ENCODE results near the gene RLBP1. TPM values are rescaled to one million over a fixed set of nuclear protein-coding genes. Genes with fewer than 3 reads are reported as not detected.

The RLBP1 gene
- total and polyA plus RNA-seq, 4 experiments from 2014 or later: not detected

DNA sequence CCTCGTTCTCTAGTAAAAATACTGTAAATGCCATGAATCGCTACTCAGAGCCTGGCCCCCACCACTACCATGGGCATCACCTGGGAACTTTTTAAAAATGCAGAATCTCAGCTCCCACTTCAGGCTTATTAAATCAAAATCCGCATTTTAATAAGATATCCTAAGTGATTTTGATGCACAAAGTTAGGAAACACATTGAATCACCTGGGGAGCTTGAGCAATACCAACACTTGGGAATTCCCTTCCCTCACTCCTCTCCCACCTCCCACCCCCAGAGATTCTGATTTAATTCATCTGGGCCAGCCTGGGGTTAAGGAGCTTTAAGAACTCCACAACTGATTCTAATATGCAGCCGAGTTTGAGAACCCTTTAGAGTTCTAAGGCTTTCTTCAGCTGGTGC is 26.8 kb downstream of the RLBP1 start:
- Histone ChIP-seq H3K36me3 (ENCODE audit: insufficient read depth, low read length) (peaks cover 68% of the 10 kb centered on the region), H3K27ac (ENCODE audit: low read depth, low read length) (no peak overlapping the region), H3K27me3 (ENCODE audit: insufficient read depth, low read length) (no peaks in the 10 kb centered on the region), H3K4me3 (ENCODE audit: low read length in 2 of 2) (no peak overlapping the region), H3K9me3 (ENCODE audit: control insufficient read depth in 1 of 2, low read length in 2 of 2) (no peaks in the 10 kb centered on the region), H3K4me1 (ENCODE audit: insufficient read depth, low read length) (no peaks in the 10 kb centered on the region)
- no peak overlapping the region for H3K27ac Mint-ChIP-seq
- intact Hi-C loops (cut with micrococcal nuclease): no loop called here
- CTCF ChIA-PET (ENCODE audit: partially characterized antibody): interaction anchor here (1.1 to 2.6 kb wide), 6 partner anchors 9 to 49 kb away, joined by 3 to 12 read pairs (median 6); partner anchors contain the start of gene FANCI
- H3K4me3 Mint-ChIP-seq: no peak overlapping the region
- H3K27me3 Mint-ChIP-seq: no peaks in the 10 kb centered on the region
- DNase-seq: no peak
- no peaks in the 10 kb centered on the region for H3K9me3 Mint-ChIP-seq
- H3K36me3 Mint-ChIP-seq: peaks cover 45 to 71% of the 10 kb centered on the region in 2 donors
- peaks cover 3 to 7% (median 6%) of the 10 kb centered on the region in 4 donors for H3K4me1 Mint-ChIP-seq
- POLR2A ChIA-PET (ENCODE audit: partially characterized antibody): no interaction called here

DNA sequence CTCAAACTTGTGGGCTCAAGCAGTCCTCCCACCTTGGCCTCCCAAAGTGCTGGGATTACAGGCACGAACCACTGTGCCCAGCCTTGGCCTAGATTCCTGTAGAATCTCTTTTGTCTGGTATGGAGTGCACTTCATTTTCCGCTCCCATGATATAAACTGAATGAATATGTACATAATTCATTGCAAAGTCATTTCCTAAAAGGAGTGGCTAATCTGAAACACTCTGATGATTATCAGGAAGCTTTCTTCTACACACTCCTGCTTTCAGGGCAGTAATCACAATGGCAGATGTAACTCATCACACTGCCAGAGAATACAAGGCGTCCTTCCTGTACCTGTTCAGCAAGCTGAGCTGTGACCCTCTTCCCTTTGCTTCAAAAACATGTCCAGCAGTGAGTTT is 28.6 kb downstream of the RLBP1 start:
- H3K9me3 Mint-ChIP-seq: no peaks in the 10 kb centered on the region
- H3K9me3 ChIP-seq (ENCODE audit: control insufficient read depth in 1 of 2, low read length in 2 of 2): no peaks in the 10 kb centered on the region
- POLR2A ChIA-PET (ENCODE audit: partially characterized antibody): no interaction called here
- CTCF ChIA-PET (ENCODE audit: partially characterized antibody): interaction anchor here (2.6 kb wide), 1 partner anchor 14 kb away, joined by 12 read pairs; no protein-coding TSS in a partner anchor
- H3K27me3 Mint-ChIP-seq: no peaks in the 10 kb centered on the region
- no peak overlapping the region for H3K27ac ChIP-seq (ENCODE audit: low read depth, low read length)
- H3K4me3 Mint-ChIP-seq: no peak overlapping the region
- H3K36me3 Mint-ChIP-seq: peaks cover 57 to 74% of the 10 kb centered on the region in 2 donors
- H3K36me3 ChIP-seq (ENCODE audit: insufficient read depth, low read length): peaks cover 72% of the 10 kb centered on the region
- H3K27ac Mint-ChIP-seq: no peak overlapping the region
- no peaks in the 10 kb centered on the region for H3K4me1 ChIP-seq (ENCODE audit: insufficient read depth, low read length)
- H3K4me3 ChIP-seq (ENCODE audit: low read length in 2 of 2): no peak overlapping the region
- no peak for DNase-seq
- H3K27me3 ChIP-seq (ENCODE audit: insufficient read depth, low read length): no peaks in the 10 kb centered on the region
- peaks cover 3 to 7% (median 6%) of the 10 kb centered on the region in 4 donors for H3K4me1 Mint-ChIP-seq
- intact Hi-C loops (cut with micrococcal nuclease): no loop called here

DNA sequence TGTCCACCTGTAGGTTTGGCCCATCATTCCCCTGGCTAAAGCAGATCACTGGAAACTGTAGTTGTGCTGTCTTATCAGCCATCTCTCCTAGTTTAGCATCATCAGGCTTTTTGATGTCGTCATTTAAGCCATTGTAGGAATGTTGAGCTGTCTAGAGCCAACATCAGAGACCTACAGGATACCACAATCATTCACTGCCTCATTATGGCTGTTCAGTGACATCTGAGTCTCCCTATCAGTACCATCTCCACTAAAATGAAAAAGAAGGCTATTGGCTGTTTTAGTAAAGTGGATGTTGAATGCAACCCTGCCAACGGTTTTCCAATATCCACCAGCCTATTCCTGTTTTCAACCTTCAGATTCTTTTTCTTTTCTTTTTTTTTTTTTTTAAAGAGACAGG is 29.2 kb downstream of the RLBP1 start:
- Mint-ChIP-seq H3K4me3 (no peak overlapping the region), H3K9me3 (no peaks in the 10 kb centered on the region), H3K27me3 (no peaks in the 10 kb centered on the region), H3K4me1 (peaks cover under 1 to 4% (median 3%) of the 10 kb centered on the region in 4 donors), H3K36me3 (peaks cover 56 to 78% of the 10 kb centered on the region in 2 donors), H3K27ac (peak overlapping the region in 1 of 7 donors; percentile 73)
- Histone ChIP-seq H3K4me3 (ENCODE audit: low read length in 2 of 2) (no peak overlapping the region), H3K27me3 (ENCODE audit: insufficient read depth, low read length) (no peaks in the 10 kb centered on the region), H3K4me1 (ENCODE audit: insufficient read depth, low read length) (no peaks in the 10 kb centered on the region), H3K27ac (ENCODE audit: low read depth, low read length) (no peak overlapping the region), H3K36me3 (ENCODE audit: insufficient read depth, low read length) (peaks cover 78% of the 10 kb centered on the region), H3K9me3 (ENCODE audit: control insufficient read depth in 1 of 2, low read length in 2 of 2) (no peaks in the 10 kb centered on the region)
- ChIA-PET CTCF (ENCODE audit: partially characterized antibody) (no interaction called here), POLR2A (ENCODE audit: partially characterized antibody) (no interaction called here)
- DNase-seq: no peak
- intact Hi-C loops (cut with micrococcal nuclease): no loop called here

DNA sequence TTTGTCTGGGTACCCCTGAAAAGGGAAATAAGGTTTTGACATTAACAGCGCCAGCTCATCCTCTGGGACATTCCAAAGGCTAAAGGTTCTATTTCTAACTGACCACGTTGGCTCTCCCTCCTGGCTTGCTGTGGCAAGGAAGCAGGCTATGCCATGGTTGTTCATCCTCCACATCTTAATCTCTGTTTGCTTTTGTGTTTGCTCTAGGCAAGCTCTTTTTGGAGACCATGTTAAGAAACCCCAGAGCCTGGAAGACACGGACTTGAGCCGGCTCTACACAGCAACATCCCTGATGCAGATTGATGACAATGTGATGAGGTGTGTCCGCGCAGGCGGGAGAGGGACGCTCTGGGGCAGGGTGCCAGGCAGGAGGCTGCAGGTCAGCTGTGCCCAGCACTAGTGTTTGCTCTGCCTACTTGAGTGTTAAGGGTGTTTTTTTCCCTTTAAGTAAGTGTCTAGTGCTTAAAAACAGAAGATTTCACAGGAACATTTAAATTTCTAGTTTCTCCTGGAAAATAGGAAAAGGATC is 33.3 kb downstream of the RLBP1 start:
- H3K36me3 Mint-ChIP-seq: peaks cover 55 to 78% of the 10 kb centered on the region in 2 donors
- Histone ChIP-seq H3K36me3 (ENCODE audit: insufficient read depth, low read length) (peaks cover 69% of the 10 kb centered on the region), H3K27me3 (ENCODE audit: insufficient read depth, low read length) (no peaks in the 10 kb centered on the region), H3K27ac (ENCODE audit: low read depth, low read length) (no peak overlapping the region), H3K4me3 (ENCODE audit: low read length in 2 of 2) (no peak overlapping the region), H3K9me3 (ENCODE audit: control insufficient read depth in 1 of 2, low read length in 2 of 2) (no peaks in the 10 kb centered on the region), H3K4me1 (ENCODE audit: insufficient read depth, low read length) (no peaks in the 10 kb centered on the region)
- ChIA-PET CTCF (ENCODE audit: partially characterized antibody) (interaction anchor here (0.9 to 4.8 kb wide), 4 partner anchors 10 to 18 kb away, joined by 4 to 25 read pairs (median 4); no protein-coding TSS in a partner anchor), POLR2A (ENCODE audit: partially characterized antibody) (no interaction called here)
- intact Hi-C loops (cut with micrococcal nuclease): no loop called here
- H3K9me3 Mint-ChIP-seq: no peaks in the 10 kb centered on the region
- H3K27me3 Mint-ChIP-seq: no peaks in the 10 kb centered on the region
- H3K4me3 Mint-ChIP-seq: no peak overlapping the region
- DNase-seq: no peak
- H3K4me1 Mint-ChIP-seq: no peaks in the 10 kb centered on the region
- peak overlapping the region in 3 of 7 donors; percentile 13 to 81 (median 38) for H3K27ac Mint-ChIP-seq

DNA sequence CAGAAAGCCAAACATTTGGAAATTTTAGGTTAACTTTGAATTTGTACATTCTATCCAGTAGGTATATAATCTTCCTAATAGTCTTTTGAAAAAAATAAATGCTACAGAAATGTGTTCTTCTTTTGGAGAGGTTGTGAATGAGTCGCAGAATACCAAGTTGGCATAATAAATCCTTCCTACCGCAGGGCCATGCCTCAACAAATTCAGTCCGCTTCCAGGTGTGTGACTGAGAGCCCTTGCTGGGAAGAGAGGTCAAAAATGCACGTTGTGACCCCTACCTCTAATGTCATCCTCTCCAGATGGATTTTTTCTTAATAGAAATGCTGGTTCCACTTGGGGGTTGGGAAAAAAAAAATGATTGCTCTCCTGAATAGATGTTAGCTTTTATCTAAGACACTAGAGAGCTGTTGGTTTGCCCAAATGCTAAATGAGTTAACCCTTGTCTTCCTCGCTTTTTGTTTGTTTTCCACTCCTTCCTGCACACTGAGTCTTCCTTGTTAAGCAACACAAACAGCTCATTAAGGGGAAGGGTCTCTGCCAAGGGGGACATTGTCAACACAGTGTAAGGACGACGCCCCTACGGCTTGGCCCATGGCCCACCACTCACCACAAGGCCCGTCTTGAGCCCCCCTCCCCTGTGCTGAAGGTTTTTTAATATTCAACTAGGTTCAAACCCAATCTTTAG is 33.9 kb downstream of the RLBP1 start:
- peaks cover 63% of the 10 kb centered on the region for H3K36me3 ChIP-seq (ENCODE audit: insufficient read depth, low read length)

DNA sequence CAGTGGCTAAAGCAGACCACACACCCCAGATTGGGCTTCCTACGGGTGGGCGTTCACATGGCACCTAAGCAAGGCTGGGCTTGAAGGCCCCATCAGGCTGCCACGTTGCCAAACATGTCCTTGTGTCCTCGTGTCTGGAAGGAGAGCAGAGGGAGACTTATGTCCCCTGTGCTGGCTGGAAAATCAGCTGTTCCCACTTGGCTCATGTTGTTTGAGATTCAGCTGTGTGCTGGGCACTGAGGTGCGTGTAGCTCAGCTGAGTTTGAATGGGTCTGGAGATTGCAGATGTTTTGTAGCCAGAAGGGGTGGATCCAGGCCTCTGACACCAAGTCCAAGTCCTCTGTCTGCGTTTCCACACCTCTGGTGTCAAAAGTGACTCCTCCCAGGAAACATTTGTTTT is 34.6 kb downstream of the RLBP1 start:
- ChIA-PET POLR2A (ENCODE audit: partially characterized antibody) (no interaction called here), CTCF (ENCODE audit: partially characterized antibody) (interaction anchor here (0.9 to 4.8 kb wide), 4 partner anchors 9 to 19 kb away, joined by 4 to 25 read pairs (median 4); no protein-coding TSS in a partner anchor)
- H3K36me3 ChIP-seq (ENCODE audit: insufficient read depth, low read length): peaks cover 57% of the 10 kb centered on the region
- no peaks in the 10 kb centered on the region for H3K9me3 ChIP-seq (ENCODE audit: control insufficient read depth in 1 of 2, low read length in 2 of 2)
- no peak overlapping the region for H3K27ac Mint-ChIP-seq
- no peaks in the 10 kb centered on the region for H3K27me3 Mint-ChIP-seq
- H3K4me1 Mint-ChIP-seq: no peaks in the 10 kb centered on the region
- no peak overlapping the region for H3K4me3 Mint-ChIP-seq
- H3K4me3 ChIP-seq (ENCODE audit: low read length in 2 of 2): no peak overlapping the region
- H3K27me3 ChIP-seq (ENCODE audit: insufficient read depth, low read length): no peaks in the 10 kb centered on the region
- H3K9me3 Mint-ChIP-seq: no peaks in the 10 kb centered on the region
- H3K27ac ChIP-seq (ENCODE audit: low read depth, low read length): no peak overlapping the region
- peaks cover 43 to 71% of the 10 kb centered on the region in 2 donors for H3K36me3 Mint-ChIP-seq
- no peaks in the 10 kb centered on the region for H3K4me1 ChIP-seq (ENCODE audit: insufficient read depth, low read length)
- DNase-seq: no peak
- intact Hi-C loops (cut with micrococcal nuclease): no loop called here

More for the DNA sequence above, 33.9 kb downstream of the RLBP1 start:
- no peak overlapping the region for H3K4me3 Mint-ChIP-seq
- intact Hi-C loops (cut with micrococcal nuclease): no loop called here
- Histone ChIP-seq H3K4me1 (ENCODE audit: insufficient read depth, low read length) (no peaks in the 10 kb centered on the region), H3K27ac (ENCODE audit: low read depth, low read length) (no peak overlapping the region), H3K9me3 (ENCODE audit: control insufficient read depth in 1 of 2, low read length in 2 of 2) (no peaks in the 10 kb centered on the region), H3K4me3 (ENCODE audit: low read length in 2 of 2) (no peak overlapping the region), H3K27me3 (ENCODE audit: insufficient read depth, low read length) (no peaks in the 10 kb centered on the region)
- no peaks in the 10 kb centered on the region for H3K27me3 Mint-ChIP-seq
- H3K4me1 Mint-ChIP-seq: no peaks in the 10 kb centered on the region
- ChIA-PET CTCF (ENCODE audit: partially characterized antibody) (interaction anchor here (0.9 to 4.8 kb wide), 4 partner anchors 10 to 19 kb away, joined by 4 to 25 read pairs (median 4); no protein-coding TSS in a partner anchor), POLR2A (ENCODE audit: partially characterized antibody) (no interaction called here)
- H3K36me3 Mint-ChIP-seq: peaks cover 49 to 75% of the 10 kb centered on the region in 2 donors
- no peak for DNase-seq
- H3K27ac Mint-ChIP-seq: peak overlapping the region in 2 of 7 donors; percentile 27 to 38
- no peaks in the 10 kb centered on the region for H3K9me3 Mint-ChIP-seq

DNA sequence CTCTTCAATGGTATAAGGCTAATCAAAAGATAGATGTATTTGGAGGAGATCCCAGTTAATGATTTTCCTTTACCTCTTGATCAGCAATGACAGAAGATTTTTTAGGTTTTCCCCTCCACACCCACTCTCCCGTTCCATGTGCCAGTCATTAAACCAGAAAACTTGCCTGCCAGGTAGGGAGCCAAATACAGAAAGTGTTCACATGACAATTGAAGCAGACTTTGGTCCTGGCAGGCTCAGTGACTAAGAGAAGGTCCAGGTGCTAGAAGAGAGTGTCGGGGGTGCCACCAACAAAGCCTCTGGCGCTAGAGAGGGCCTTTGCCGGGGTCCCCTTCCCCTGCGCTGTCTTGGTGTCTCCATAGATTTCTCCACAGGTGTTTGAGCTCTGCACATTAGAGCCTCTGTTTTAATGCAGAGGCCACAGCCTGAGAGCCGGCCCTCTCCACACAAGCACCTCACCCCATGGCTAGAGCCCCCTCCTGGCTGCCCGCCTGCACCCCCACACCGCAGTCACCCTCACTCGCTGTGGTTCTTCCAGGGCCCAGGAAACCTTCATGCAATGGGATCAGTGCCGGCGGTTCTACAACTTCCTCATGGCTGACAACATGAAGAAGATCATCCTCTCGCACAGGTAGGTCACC is 36.4 kb downstream of the RLBP1 start:
- POLR2A ChIA-PET (ENCODE audit: partially characterized antibody): no interaction called here

More for the DNA sequence above, 36.4 kb downstream of the RLBP1 start:
- no peak overlapping the region for H3K4me3 ChIP-seq (ENCODE audit: low read length in 2 of 2)
- no peak overlapping the region for H3K27ac ChIP-seq (ENCODE audit: low read depth, low read length)
- H3K36me3 Mint-ChIP-seq: peaks cover 38 to 63% of the 10 kb centered on the region in 2 donors
- H3K9me3 Mint-ChIP-seq: no peaks in the 10 kb centered on the region
- no peak overlapping the region for H3K4me3 Mint-ChIP-seq
- no peaks in the 10 kb centered on the region for H3K4me1 Mint-ChIP-seq
- no peak for DNase-seq
- no peaks in the 10 kb centered on the region for H3K9me3 ChIP-seq (ENCODE audit: control insufficient read depth in 1 of 2, low read length in 2 of 2)
- CTCF ChIA-PET (ENCODE audit: partially characterized antibody): interaction anchor here (0.9 to 1.0 kb wide), 2 partner anchors 22 to 127 kb away, joined by 3 to 6 read pairs; no protein-coding TSS in a partner anchor
- peaks cover 43% of the 10 kb centered on the region for H3K36me3 ChIP-seq (ENCODE audit: insufficient read depth, low read length)
- no peaks in the 10 kb centered on the region for H3K27me3 ChIP-seq (ENCODE audit: insufficient read depth, low read length)
- H3K27ac Mint-ChIP-seq: peak overlapping the region in 1 of 7 donors; percentile 8
- no peaks in the 10 kb centered on the region for H3K4me1 ChIP-seq (ENCODE audit: insufficient read depth, low read length)
- H3K27me3 Mint-ChIP-seq: no peaks in the 10 kb centered on the region
- intact Hi-C loops (cut with micrococcal nuclease): no loop called here

All from CD4-positive, alpha-beta memory T cell (primary cell).